WTC11 (cell line): ENCODE results near the gene NEURL3.

ENCODE experiments used
- ATF2 ChIP-seq: sonication (generic); formaldehyde crosslinking; IDR thresholded peaks from 2 replicates; pipeline ENCODE4 v1.8.1; 2022; ENCODE audit warnings: low read depth, missing genetic modification reagents, borderline replicate concordance
- CTCF ChIP-seq: fragments of 200-600 bp; IDR thresholded peaks from 2 replicates; pipeline ENCODE4 v1.8.0; 2022; ENCODE audit warnings: antibody characterized with exemption
- NR2C2 ChIP-seq: sonication (generic); formaldehyde crosslinking; IDR thresholded peaks from 2 replicates; pipeline ENCODE4 v1.8.0; 2022; ENCODE audit warnings: mild to moderate bottlenecking, missing genetic modification reagents
- TF ChIP-seq, protein P1 (sequence below): sonication (generic); formaldehyde crosslinking; IDR thresholded peaks from 2 replicates; pipeline ENCODE4 v1.8.1; 2023; ENCODE audit warnings: mild to moderate bottlenecking, missing genetic modification reagents

DNA sequence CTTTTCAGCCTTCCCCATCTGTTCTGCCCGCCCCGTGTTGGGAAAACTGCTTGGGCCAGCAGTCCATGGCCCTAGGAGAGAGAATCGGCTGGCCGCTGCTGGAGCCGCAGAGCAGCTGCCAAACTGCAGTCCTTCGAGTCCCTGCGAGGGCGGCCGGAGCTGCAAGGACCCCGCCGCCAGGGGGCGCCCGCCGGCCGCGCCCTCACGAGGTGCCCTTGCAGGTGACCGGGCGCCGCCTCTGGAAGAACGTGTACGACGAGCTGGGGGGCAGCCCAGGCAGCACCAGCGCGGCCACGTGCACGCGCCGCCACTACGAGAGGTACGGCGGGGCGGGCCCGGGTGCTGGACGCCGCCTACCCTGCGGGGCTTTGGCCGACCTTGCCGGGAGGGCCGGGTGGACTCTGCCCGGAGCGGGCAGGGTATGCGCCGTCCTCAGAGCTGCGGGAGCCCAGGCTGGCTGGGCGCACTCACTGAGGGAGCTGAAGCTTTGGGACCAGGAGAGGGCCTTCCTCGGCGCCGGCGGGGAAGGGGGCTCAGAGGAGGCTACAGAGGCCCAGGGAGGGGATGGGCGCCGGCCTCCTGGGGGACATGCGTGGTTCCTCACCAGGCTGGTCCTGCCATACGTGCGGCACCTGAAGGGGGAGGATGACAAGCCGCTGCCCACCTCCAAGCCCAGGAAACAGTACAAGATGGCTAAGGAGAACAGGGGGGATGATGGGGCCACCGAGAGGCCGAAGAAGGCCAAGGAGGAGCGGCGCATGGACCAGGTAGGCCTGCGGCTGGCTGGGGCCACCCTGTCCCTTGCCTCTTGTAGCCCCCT lies 45.0 kb upstream of the NEURL3 start:
- TF ChIP-seq CTCF (peak; percentile 95), ATF2 (CRISPR knock-in tag) (no peak), NR2C2 (CRISPR knock-in tag) (no peak)
- TF ChIP-seq, protein P1, sequence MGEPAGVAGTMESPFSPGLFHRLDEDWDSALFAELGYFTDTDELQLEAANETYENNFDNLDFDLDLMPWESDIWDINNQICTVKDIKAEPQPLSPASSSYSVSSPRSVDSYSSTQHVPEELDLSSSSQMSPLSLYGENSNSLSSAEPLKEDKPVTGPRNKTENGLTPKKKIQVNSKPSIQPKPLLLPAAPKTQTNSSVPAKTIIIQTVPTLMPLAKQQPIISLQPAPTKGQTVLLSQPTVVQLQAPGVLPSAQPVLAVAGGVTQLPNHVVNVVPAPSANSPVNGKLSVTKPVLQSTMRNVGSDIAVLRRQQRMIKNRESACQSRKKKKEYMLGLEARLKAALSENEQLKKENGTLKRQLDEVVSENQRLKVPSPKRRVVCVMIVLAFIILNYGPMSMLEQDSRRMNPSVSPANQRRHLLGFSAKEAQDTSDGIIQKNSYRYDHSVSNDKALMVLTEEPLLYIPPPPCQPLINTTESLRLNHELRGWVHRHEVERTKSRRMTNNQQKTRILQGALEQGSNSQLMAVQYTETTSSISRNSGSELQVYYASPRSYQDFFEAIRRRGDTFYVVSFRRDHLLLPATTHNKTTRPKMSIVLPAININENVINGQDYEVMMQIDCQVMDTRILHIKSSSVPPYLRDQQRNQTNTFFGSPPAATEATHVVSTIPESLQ (CRISPR knock-in tag), result no peak
